Stimulated activated naive B cell treated with anti-CD40 and anti-IgM and Interleukin-4, amounts not matched to agents 10 μg/mL and 1 μg/mL and 100 μg/mL, for 72 hours (primary cell): Measurements from ENCODE around the gene ANKS1A.
A peak's percentile ranks its signal among the peaks of the same experiment; 100 is the strongest.
"Not testable (repeated sequence)": the region's sequence is repeated elsewhere in the genome, so short reads cannot be mapped to it uniquely, and the experiment has no call there.

Source experiments
- ATAC-seq, 2 donors: fragments of 150-1000 bp; cut with Tn5 transposase; replicated peaks; 2 replicates each; pipeline ENCODE4 v1.10.0; 2021; ENCODE audit warnings: moderate library complexity in 1 of 2
- DNase-seq: peaks from one replicate; pipeline ENCODE4 v3.0.0; 2021
- H3K27ac Mint-ChIP-seq: one replicate; pipeline ENCODE4 v1.8.0; 2022; ENCODE audit warnings: mild to moderate bottlenecking, mixed read lengths
- H3K27me3 Mint-ChIP-seq, 2 donors: one replicate each; pipeline ENCODE4 v1.8.0; 2022; ENCODE audit warnings: mixed read lengths in 2 of 2
- H3K36me3 Mint-ChIP-seq, 2 donors: one replicate each; pipeline ENCODE4 v1.8.0; 2022; ENCODE audit warnings: mixed read lengths in 2 of 2, mild to moderate bottlenecking in 1 of 2
- H3K4me1 Mint-ChIP-seq, 2 donors: one replicate each; pipeline ENCODE4 v1.8.0; 2022; ENCODE audit warnings: mixed read lengths in 2 of 2, mild to moderate bottlenecking in 1 of 2
- H3K4me3 Mint-ChIP-seq, 2 donors: one replicate each; pipeline ENCODE4 v1.8.0; 2022; ENCODE audit warnings: mild to moderate bottlenecking in 2 of 2, mixed read lengths in 2 of 2, moderate library complexity in 1 of 2
- H3K9me3 Mint-ChIP-seq, 2 donors: one replicate each; pipeline ENCODE4 v1.8.0; 2022; ENCODE audit warnings: mixed read lengths in 2 of 2, mild to moderate bottlenecking in 1 of 2

The ANKS1A gene

GRCh38 chr6:34897130-34897529, 8.1 kb downstream of the ANKS1A start:
- ATAC-seq (no peak), DNase-seq (no peak)
- no peaks in the 10 kb centered on the region for H3K27me3 Mint-ChIP-seq
- H3K4me3 Mint-ChIP-seq, result no peak overlapping the region
- peaks cover 6 to 14% of the 10 kb centered on the region in 2 donors for H3K4me1 Mint-ChIP-seq
- H3K27ac Mint-ChIP-seq, result no peak overlapping the region
- H3K36me3 Mint-ChIP-seq, result peaks cover 0 to 4% of the 10 kb centered on the region in 2 donors
- no peaks in the 10 kb centered on the region for H3K9me3 Mint-ChIP-seq

GRCh38 chr6:34897716-34898115, 8.7 kb downstream of the ANKS1A start:
- Mint-ChIP-seq H3K36me3 (peaks cover 0 to 4% of the 10 kb centered on the region in 2 donors), H3K27me3 (no peaks in the 10 kb centered on the region), H3K4me1 (peaks cover 5 to 8% of the 10 kb centered on the region in 2 donors), H3K9me3 (no peaks in the 10 kb centered on the region), H3K27ac (no peak overlapping the region), H3K4me3 (no peak overlapping the region)
- DNase-seq (no peak), ATAC-seq (no peak)

DNA sequence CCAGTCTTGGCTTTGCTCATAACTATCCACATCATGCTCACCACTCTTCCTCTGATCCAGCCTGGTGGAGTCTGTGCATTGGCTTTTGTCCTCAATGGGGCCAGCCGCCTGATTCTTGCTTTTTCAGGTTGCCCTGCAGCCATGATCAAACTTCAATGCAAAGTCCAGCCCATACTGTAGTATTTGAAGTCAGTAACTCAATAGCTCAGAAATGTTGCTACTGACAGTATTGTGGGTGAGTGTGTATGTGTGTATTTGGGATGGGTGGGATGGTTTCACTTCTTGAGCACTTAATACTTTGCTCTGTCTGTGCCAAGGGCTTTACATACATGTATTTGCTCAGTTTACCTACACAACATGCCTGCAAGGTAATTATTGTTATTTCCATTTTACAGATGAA, 10.7 kb downstream of the ANKS1A start:
- H3K27me3 Mint-ChIP-seq, DNase-seq, H3K4me3 Mint-ChIP-seq, H3K9me3 Mint-ChIP-seq, ATAC-seq, H3K4me1 Mint-ChIP-seq, H3K36me3 Mint-ChIP-seq, H3K27ac Mint-ChIP-seq: not testable (repeated sequence)

DNA sequence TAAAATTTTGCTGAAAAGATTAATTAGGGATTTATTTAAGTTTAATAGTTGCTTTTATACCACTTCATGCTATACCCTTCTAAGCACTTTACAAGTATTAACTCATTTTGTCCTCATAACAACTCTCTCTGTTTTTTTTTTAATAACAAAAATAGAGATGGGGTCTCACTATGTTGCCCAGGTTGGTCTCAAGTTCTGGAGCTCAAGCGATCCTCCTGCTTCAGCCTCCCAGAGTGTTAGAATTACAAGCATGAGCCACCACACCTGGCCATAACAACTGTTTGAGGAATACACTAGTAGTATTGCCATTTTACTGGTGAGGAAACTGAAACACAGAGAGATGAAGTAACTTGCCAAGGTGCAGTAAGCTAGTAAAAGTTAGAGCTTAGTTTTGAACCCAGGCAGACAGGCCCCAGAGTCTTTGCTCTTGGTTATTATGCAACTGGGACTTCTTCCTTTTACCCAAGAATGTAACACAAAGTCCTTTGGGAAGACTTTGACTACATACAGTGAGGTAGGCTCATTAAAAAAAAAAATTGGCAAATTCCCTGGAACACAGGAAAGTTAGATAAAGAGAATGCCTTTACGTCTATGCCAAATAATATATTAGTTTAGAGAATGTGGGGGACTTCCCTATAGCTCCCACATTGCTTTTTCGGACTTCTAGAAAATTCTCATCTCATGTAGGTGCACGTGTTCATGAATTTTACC, 11.4 kb downstream of the ANKS1A start:
- Mint-ChIP-seq H3K4me3 (no peak overlapping the region), H3K36me3 (peaks cover 2 to 12% of the 10 kb centered on the region in 2 donors), H3K27me3 (no peaks in the 10 kb centered on the region), H3K4me1 (peaks cover 0 to 2% of the 10 kb centered on the region in 2 donors), H3K9me3 (no peaks in the 10 kb centered on the region), H3K27ac (no peak overlapping the region)
- ATAC-seq (no peak), DNase-seq (no peak)

GRCh38 chr6:34901930-34902329, 12.9 kb downstream of the ANKS1A start:
- DNase-seq, result no peak
- Mint-ChIP-seq H3K4me3 (no peak overlapping the region), H3K27ac (no peak overlapping the region), H3K36me3 (peaks cover 2 to 20% of the 10 kb centered on the region in 2 donors), H3K4me1 (peaks cover 0 to 5% of the 10 kb centered on the region in 2 donors), H3K9me3 (no peaks in the 10 kb centered on the region), H3K27me3 (no peaks in the 10 kb centered on the region)
- ATAC-seq, result no peak

DNA sequence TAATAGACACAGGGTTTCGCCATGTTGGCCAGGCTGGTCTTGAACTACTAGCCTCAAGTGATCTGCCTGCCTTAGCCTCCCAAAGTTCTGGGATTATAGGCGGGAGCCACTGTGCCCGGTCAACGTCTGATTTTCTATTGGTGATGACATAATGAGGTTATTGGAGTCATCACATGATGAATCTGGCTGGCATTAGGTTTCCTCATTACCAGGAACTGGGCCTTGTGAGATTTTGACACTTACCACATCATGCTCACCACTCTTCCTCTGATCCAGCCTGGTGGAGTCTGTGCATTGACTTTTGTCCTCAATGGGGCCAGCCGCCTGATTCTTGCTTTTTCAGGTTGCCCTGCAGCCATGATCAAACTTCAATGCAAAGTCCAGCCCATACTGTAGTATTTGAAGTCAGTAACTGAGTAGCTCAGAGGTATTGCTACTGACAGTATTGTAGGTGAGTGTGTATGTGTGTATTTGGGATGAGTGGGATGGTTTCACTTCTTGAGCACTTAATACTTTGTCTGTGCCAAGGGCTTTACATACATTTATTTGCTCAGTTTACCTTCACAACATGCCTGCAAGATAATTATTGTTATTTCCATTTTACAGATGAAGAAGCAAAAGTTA, 16.0 kb downstream of the ANKS1A start:
- Mint-ChIP-seq H3K4me1 (peaks cover 6 to 12% of the 10 kb centered on the region in 2 donors), H3K9me3 (no peaks in the 10 kb centered on the region), H3K27me3 (no peaks in the 10 kb centered on the region), H3K36me3 (peaks cover 2 to 16% of the 10 kb centered on the region in 2 donors), H3K27ac (no peak overlapping the region), H3K4me3 (no peak overlapping the region)
- no peak for DNase-seq
- no peak for ATAC-seq

GRCh38 chr6:34906826-34907225, 17.8 kb downstream of the ANKS1A start:
- H3K36me3 Mint-ChIP-seq, result peaks cover 2 to 16% of the 10 kb centered on the region in 2 donors
- H3K27ac Mint-ChIP-seq, result no peak overlapping the region
- H3K9me3 Mint-ChIP-seq, result no peaks in the 10 kb centered on the region
- H3K4me1 Mint-ChIP-seq, result peaks cover 12 to 19% of the 10 kb centered on the region in 2 donors
- no peaks in the 10 kb centered on the region for H3K27me3 Mint-ChIP-seq
- ATAC-seq (no peak), DNase-seq (no peak)
- H3K4me3 Mint-ChIP-seq, result no peak overlapping the region

DNA sequence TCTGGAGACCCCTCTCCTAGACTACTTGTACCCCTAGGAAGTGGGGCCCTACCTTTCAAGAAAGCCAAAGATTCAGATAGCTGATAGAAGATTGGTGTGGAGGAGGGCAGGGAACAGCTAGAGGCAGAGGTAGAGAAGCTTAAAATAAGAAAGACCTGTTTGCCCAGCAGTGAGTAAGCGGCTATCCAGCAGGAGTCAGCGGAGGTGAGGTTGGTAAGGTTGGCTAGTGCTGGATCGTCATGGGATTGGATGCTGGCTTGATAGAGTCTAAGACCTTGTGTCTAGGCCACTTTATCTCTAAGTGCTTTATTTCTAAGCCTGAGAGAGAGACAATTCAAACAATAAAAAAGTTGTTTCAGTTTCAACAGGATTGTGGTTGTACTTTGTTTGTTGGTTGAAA, 19.1 kb downstream of the ANKS1A start:
- H3K27ac Mint-ChIP-seq, result no peak overlapping the region
- no peak overlapping the region for H3K4me3 Mint-ChIP-seq
- no peak for DNase-seq
- H3K4me1 Mint-ChIP-seq, result peaks cover 22 to 29% of the 10 kb centered on the region in 2 donors
- no peaks in the 10 kb centered on the region for H3K9me3 Mint-ChIP-seq
- H3K27me3 Mint-ChIP-seq, result no peaks in the 10 kb centered on the region
- H3K36me3 Mint-ChIP-seq, result peaks cover 2 to 16% of the 10 kb centered on the region in 2 donors
- ATAC-seq, result no peak

GRCh38 chr6:34909320-34909883, 20.3 kb downstream of the ANKS1A start:
- H3K27ac Mint-ChIP-seq, result no peak overlapping the region
- no peak overlapping the region for H3K4me3 Mint-ChIP-seq
- no peaks in the 10 kb centered on the region for H3K9me3 Mint-ChIP-seq
- peaks cover 23 to 39% of the 10 kb centered on the region in 2 donors for H3K4me1 Mint-ChIP-seq
- no peaks in the 10 kb centered on the region for H3K27me3 Mint-ChIP-seq
- peaks cover 2 to 16% of the 10 kb centered on the region in 2 donors for H3K36me3 Mint-ChIP-seq
- no peak for ATAC-seq
- DNase-seq, result no peak

DNA sequence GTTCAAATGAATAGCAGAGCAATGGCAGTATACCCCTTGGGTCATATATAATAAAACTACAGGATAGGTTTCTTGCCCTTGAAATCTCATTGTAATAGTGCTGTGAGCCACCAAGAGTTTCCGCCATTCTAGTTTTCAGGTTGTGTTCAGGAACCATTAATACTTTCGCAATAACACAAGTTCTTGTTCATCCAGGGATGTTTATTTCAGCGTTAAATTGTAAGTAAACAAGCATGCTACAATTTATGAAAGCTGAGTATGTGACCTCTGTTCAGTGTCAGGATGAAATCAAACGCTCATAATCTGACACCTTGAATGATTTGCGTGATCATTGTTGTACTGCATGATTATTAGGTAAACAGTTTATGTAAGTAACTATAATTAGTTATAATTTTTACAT, 22.8 kb downstream of the ANKS1A start:
- Mint-ChIP-seq H3K4me1 (peaks cover 18 to 39% of the 10 kb centered on the region in 2 donors), H3K4me3 (no peak overlapping the region), H3K36me3 (peaks cover 0 to under 1% of the 10 kb centered on the region in 2 donors), H3K27me3 (no peaks in the 10 kb centered on the region), H3K27ac (no peak overlapping the region), H3K9me3 (no peaks in the 10 kb centered on the region)
- no peak for DNase-seq
- ATAC-seq, result no peak

DNA sequence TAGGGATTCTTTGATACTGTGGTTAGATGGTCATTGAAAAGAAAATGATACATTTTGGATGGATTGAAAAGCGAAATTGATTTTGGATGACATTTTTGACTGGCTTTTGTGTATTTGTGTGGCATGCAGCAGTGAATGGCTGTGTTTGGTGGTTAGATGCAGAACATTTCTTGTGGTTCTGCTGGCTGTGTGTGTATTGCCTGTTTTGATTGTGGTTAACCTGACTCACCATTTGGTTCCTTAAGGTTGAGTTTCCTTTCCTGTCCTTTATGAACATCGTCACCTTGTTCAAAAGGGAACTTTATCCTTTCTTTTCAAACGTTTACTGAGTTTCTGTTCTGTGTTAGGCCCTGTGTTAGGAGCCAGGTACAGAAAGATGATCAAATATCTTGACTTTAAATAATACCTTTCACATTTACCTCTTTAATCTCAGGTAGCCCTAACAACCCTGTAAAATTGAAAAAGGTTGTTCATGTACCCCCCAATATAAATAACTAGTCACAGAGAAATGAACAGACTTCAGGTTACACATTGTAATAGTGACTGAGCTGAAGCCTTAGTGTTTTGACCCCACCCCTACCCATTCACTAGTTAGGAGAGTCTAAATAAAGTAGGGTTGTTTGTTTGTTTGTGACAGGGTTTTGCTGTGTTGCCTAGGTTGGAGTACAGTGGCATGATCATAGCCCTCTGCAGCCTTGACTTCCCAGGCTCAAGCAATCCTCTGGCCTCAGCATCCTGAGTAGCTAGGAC, 23.8 kb downstream of the ANKS1A start:
- Mint-ChIP-seq H3K4me1 (peaks cover 19 to 41% of the 10 kb centered on the region in 2 donors), H3K36me3 (peaks cover 0 to 2% of the 10 kb centered on the region in 2 donors), H3K4me3 (peak overlapping the region; percentile 17 to 29), H3K27me3 (no peaks in the 10 kb centered on the region), H3K27ac (peak overlapping the region; percentile 65), H3K9me3 (no peaks in the 10 kb centered on the region)
- ATAC-seq, result peak; percentile 96 to 97
- peak; percentile 11 for DNase-seq

GRCh38 chr6:34914358-34914757, 25.3 kb downstream of the ANKS1A start:
- DNase-seq (no peak), ATAC-seq (no peak)
- no peaks in the 10 kb centered on the region for H3K9me3 Mint-ChIP-seq
- H3K27me3 Mint-ChIP-seq, result no peaks in the 10 kb centered on the region
- H3K4me3 Mint-ChIP-seq, result no peak overlapping the region
- H3K27ac Mint-ChIP-seq, result no peak overlapping the region
- H3K4me1 Mint-ChIP-seq, result peaks cover 16 to 40% of the 10 kb centered on the region in 2 donors
- H3K36me3 Mint-ChIP-seq, result peaks cover 0 to 5% of the 10 kb centered on the region in 2 donors

GRCh38 chr6:34916348-34916967, 27.4 kb downstream of the ANKS1A start:
- DNase-seq (no peak), ATAC-seq (no peak)
- H3K4me1 Mint-ChIP-seq, result peaks cover 16 to 29% of the 10 kb centered on the region in 2 donors
- peaks cover 0 to 5% of the 10 kb centered on the region in 2 donors for H3K36me3 Mint-ChIP-seq
- no peak overlapping the region for H3K4me3 Mint-ChIP-seq
- H3K27ac Mint-ChIP-seq, result no peak overlapping the region
- no peaks in the 10 kb centered on the region for H3K27me3 Mint-ChIP-seq
- H3K9me3 Mint-ChIP-seq, result no peaks in the 10 kb centered on the region
